HL-60 (cell line): Measurements from ENCODE around the gene MSX2.

Experiments
- POLR2AphosphoS5 ChIP-seq: IDR thresholded peaks from 2 replicates; pipeline ENCODE4 v1.6.1; 2012; ENCODE audit warnings: low read depth
- SPI1 ChIP-seq: IDR thresholded peaks from 2 replicates; pipeline ENCODE4 v1.6.1; 2012; ENCODE audit warnings: low read depth, mild to moderate bottlenecking, borderline replicate concordance
- TF ChIP-seq, protein P1 (sequence below): IDR thresholded peaks from one replicate; pipeline ENCODE4 v1.5.1; 2011; ENCODE audit warnings: low read length, control low read depth, inconsistent platforms; ENCODE audit not compliant: insufficient read depth

DNA sequence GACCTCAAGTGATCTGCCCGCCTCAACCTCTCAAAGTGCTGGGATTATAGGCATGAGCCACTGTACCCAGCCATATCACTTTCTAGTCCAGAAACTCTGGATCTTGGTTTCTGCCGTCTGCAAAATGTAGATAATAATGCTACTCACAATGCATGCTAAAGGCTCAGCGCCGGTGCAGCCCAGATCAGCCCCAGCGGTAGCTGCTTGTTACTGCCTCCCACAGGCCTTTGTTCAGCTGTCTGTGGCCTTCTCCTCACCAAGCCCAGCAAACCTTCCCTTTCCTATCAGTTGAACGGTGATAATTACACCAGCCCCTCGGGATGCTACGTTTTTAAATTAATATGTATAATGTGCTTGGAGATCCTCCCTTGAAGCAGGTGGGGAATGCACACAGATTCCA, 26.2 kb upstream of the MSX2 start:
- TF ChIP-seq, protein P1, sequence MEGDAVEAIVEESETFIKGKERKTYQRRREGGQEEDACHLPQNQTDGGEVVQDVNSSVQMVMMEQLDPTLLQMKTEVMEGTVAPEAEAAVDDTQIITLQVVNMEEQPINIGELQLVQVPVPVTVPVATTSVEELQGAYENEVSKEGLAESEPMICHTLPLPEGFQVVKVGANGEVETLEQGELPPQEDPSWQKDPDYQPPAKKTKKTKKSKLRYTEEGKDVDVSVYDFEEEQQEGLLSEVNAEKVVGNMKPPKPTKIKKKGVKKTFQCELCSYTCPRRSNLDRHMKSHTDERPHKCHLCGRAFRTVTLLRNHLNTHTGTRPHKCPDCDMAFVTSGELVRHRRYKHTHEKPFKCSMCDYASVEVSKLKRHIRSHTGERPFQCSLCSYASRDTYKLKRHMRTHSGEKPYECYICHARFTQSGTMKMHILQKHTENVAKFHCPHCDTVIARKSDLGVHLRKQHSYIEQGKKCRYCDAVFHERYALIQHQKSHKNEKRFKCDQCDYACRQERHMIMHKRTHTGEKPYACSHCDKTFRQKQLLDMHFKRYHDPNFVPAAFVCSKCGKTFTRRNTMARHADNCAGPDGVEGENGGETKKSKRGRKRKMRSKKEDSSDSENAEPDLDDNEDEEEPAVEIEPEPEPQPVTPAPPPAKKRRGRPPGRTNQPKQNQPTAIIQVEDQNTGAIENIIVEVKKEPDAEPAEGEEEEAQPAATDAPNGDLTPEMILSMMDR, result no peak
- TF ChIP-seq POLR2AphosphoS5, result no peak
- TF ChIP-seq SPI1, result no peak
